T-helper 2 cell treated with Interferon-gamma antibody and Interleukin-4, amounts not matched to agents 100 ng/mL and 5 ng/mL, for 36 hours (primary cell): ENCODE results near the gene SDK2. TPM values are rescaled to one million over a fixed set of nuclear protein-coding genes. Genes with fewer than 3 reads are reported as not detected.

Source experiments
- intact Hi-C: fragments of 100-400 bp; cut with micrococcal nuclease; formaldehyde crosslinking; loops from one replicate; pipeline ENCODE4 v1.15.1; 2023
- total RNA-seq: library from RNA; stranded (reverse); gene quantifications from 2 replicates; pipeline ENCODE4 v1.2.3, GENCODE V29; 2022

The SDK2 gene
- total RNA-seq, 1 donor from 2014 or later = 2.9 TPM

- intact Hi-C loops = no loop called here
These were observed 9.0 kb downstream of the SDK2 start for GRCh38 chr17:73635101-73635817.

- intact Hi-C loops = no loop called here
These were observed 9.6 kb downstream of the SDK2 start for GRCh38 chr17:73634629-73635028.

DNA sequence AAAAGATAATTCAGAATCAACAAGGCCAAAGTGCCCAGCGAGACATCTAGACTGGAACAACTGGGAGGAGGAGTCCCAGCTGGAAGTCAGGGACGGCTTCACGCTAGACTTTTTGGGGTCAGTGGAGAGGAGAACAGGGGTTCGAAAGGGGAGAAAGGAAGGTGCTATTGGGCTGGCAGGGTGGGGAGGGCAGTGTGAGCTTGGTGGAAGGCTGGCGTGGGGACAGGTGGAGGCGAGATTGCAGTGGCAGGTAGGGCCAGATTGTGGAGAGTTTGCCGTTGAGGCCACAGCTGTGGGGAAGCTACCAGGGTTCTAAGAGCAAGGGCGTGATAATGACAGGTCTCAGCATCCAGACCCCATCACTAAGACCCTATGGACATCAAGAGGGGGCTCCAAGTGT lies 10.5 kb downstream of the SDK2 start:
- intact Hi-C loops = no loop called here

DNA sequence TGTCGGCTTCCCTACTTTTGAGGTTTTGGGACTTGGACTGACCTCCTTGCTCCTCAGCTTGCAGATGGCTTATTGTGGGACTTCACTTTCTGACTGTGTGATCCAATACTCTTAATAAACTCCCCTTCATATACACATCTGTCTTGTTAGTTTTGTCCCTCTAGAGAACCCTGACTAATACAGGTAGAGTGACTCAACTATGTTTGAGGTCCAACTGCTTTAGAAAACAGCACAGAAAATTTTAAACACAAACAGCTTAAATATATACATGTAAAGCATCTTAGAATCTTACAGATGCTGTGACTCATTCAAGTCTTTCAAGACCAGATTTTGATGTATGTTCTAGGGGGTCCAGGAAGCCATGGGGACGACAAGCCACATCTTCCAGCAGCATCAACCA lies 11.7 kb downstream of the SDK2 start:
- intact Hi-C loops = no loop called here

- intact Hi-C loops = no loop called here
These were observed 13.2 kb downstream of the SDK2 start for GRCh38 chr17:73630965-73631595.

- intact Hi-C loops = no loop called here
These were observed 13.7 kb downstream of the SDK2 start for GRCh38 chr17:73630531-73630930.

- intact Hi-C loops = no loop called here
These were observed 15.3 kb downstream of the SDK2 start for GRCh38 chr17:73628642-73629552.

GRCh38 chr17:73625991-73626673 lies 18.1 kb downstream of the SDK2 start:
- intact Hi-C loops = no loop called here

GRCh38 chr17:73625006-73625405 lies 19.2 kb downstream of the SDK2 start:
- intact Hi-C loops = no loop called here

GRCh38 chr17:73624496-73624988 lies 19.7 kb downstream of the SDK2 start:
- intact Hi-C loops = no loop called here

- intact Hi-C loops = no loop called here
These were observed 20.4 kb downstream of the SDK2 start for GRCh38 chr17:73623818-73624217.

GRCh38 chr17:73623247-73623646 lies 21.0 kb downstream of the SDK2 start:
- intact Hi-C loops = no loop called here

DNA sequence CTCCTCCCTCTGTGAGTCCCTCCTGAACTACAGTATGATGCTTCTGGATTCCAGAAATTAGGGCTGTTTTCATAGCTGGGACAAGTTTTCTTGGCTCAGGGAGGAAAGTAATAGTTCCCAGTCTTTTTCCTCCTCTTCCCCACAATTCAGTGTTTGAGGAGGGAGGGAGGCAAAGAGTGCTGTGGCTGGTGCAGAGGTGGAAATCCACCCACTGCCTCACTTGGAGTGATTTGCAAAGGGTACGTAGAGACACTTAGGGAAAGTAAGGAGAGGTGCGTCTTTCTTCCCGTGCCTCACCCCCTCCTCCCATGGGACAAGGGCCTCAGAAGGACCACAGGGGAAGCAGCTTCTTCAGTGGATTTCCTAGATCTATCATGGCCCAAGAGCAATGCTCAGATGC lies 21.9 kb downstream of the SDK2 start:
- intact Hi-C loops = no loop called here

GRCh38 chr17:73621685-73622084 lies 22.6 kb downstream of the SDK2 start:
- intact Hi-C loops = no loop called here

- intact Hi-C loops = no loop called here
These were observed 23.8 kb downstream of the SDK2 start for GRCh38 chr17:73620414-73620813.

- intact Hi-C loops = no loop called here
These were observed 26.7 kb downstream of the SDK2 start for GRCh38 chr17:73617501-73617900.

- intact Hi-C loops = no loop called here
These were observed 27.3 kb downstream of the SDK2 start for GRCh38 chr17:73616873-73617404.

- intact Hi-C loops = no loop called here
These were observed 27.9 kb downstream of the SDK2 start for GRCh38 chr17:73616120-73616872.

GRCh38 chr17:73614256-73614655 lies 30.0 kb downstream of the SDK2 start:
- intact Hi-C loops = no loop called here
